GM18502 (cell line): ENCODE data around the gene CGREF1.
"Not testable (repeated sequence)": the region's sequence is repeated elsewhere in the genome, so short reads cannot be mapped to it uniquely, and the experiment has no call there.

Experiments used
- ATAC-seq: cut with Tn5 transposase; IDR thresholded peaks from one replicate; pipeline ENCODE4 v1.9.1; 2021; ENCODE audit warnings: mild to moderate bottlenecking; ENCODE audit not compliant: unreplicated experiment, poor library complexity

Gene CGREF1

DNA sequence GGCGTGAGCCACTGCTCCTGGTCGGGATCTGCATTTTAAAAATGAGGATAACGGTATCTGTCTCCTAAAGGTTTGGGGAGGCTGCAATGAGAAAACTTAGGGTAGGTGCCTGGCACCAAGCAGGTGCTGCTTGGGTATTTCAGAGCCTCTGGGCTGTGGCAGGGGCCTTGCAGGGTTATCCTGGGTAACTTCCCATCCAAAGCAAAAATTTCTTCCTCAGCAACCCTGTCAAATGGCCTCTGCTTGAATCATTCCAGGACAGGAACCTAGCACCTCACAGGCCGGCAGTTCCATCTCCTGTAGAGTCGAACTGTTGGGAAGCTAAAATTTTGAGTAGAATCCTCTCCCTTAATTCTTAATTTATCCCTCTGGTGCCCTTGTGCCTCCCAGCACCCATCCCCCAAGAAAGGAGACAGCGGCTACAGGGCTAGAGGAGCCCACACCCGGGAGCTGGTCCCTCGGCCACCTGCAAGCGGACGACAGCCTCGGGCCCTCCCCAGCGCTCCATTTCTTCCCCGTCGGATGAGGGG lies 868 bp downstream of the CGREF1 start:
- no peak for ATAC-seq

DNA sequence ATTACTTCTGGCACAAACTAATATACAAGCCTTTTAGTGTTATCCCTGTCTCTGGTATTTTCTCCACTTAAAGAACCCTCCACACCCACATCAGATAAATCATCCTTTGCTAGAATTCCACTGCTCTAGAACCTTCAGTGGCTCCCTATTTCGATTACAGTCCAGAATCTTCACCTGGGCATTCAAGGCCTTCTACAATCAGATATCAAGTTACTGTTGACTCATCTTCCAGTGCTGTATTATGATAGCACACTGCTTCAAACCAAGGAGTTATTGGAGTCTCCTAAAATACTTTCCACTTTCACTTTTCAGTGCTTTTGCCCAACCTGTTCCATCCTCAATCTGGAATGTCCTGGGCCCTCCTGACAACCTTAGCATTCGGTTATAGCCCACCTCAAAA lies 3.4 kb downstream of the CGREF1 start:
- no peak for ATAC-seq

GRCh38 chr2:27111392-27112078 lies 7.4 kb downstream of the CGREF1 start:
- not testable (repeated sequence) for ATAC-seq

DNA sequence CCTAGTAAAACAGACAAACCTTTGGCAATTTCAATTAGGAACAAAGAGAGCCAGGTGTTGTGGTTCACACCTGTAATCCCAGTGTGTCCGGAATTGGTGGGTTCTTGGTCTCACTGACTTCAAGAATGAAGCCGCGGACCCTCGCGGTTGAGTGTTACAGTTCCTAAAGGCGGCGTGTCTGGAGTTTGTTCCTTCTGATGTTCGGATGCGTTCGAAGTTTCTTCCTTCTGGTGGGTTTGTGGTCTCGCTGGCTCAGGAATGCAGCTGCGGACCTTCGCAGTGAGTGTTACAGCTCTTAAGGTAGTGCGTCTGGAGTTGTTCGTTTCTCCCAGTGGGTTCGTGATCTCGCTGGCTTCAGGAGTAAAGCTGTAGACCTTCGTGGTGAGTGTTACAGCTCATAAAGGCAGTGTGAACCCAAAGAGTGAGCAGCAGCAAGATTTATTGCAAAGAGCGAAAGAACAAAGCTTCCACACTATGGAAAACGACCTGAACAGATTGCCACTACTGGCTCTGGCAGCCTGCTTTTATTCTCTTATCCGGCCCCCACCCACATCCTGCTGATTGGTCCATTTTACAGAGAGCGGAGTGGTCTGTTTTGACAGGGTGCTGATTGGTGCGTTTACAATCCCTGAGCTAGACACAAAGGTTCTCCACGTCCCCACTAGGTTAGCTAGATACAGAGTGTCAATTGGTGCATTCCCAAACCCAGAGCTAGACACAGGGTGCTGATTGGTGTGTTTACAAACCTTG lies 8.2 kb downstream of the CGREF1 start:
- not testable (repeated sequence) for ATAC-seq

DNA sequence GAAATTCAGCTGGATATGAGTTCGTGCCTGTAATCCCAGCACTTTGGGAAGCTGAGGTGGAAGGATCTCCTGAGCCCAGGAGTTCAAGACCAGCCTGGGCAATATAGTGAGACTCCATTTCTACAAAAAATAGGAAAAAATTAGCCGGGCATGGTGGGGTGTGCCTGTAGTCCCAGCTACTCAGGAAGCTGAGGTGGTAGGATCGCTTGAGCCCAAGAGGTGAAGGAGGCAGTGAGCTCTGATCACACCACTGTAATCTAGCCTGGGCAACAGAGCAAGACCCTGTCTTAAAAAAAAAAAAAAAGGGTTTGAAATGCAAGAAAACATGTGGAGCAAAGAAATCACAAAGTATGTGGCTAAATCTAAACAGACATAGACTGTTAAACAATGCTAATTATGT lies 9.8 kb downstream of the CGREF1 start:
- ATAC-seq, result no peak

GRCh38 chr2:27108221-27108620 lies 10.7 kb downstream of the CGREF1 start:
- no peak for ATAC-seq

DNA sequence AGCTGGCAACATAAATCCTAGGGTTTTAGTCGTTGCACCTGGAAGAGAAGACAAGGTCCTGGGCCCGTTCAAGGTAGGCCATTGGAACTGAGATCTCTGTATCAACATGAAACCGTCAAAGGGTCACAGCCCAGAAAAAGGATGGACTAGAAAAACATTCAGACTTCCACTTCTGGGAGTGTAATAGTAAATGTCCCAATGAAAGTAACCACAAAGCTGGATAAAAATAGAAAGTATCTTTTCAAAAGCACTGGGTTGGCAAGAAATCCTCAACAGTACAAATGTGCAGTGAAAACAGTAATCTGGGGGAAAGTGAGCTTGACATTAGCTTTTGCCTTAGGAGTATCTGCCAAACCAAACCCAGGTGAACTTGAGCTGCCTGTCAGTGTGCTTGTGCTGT lies 12.9 kb downstream of the CGREF1 start:
- no peak for ATAC-seq

GRCh38 chr2:27102329-27102728 lies 16.6 kb downstream of the CGREF1 start:
- ATAC-seq, result no peak

GRCh38 chr2:27100036-27100435 lies 18.9 kb downstream of the CGREF1 start:
- ATAC-seq, result no peak

- no peak for ATAC-seq
These were observed 19.5 kb downstream of the CGREF1 start for GRCh38 chr2:27099334-27099955.

- ATAC-seq, result no peak
These were observed 21.6 kb downstream of the CGREF1 start for GRCh38 chr2:27097341-27097740.

- ATAC-seq, result no peak
These were observed 22.1 kb downstream of the CGREF1 start for GRCh38 chr2:27096748-27097297.

- ATAC-seq, result no peak
These were observed 22.9 kb downstream of the CGREF1 start for GRCh38 chr2:27095745-27096651.

GRCh38 chr2:27095427-27095744 lies 23.5 kb downstream of the CGREF1 start:
- ATAC-seq, result no peak

DNA sequence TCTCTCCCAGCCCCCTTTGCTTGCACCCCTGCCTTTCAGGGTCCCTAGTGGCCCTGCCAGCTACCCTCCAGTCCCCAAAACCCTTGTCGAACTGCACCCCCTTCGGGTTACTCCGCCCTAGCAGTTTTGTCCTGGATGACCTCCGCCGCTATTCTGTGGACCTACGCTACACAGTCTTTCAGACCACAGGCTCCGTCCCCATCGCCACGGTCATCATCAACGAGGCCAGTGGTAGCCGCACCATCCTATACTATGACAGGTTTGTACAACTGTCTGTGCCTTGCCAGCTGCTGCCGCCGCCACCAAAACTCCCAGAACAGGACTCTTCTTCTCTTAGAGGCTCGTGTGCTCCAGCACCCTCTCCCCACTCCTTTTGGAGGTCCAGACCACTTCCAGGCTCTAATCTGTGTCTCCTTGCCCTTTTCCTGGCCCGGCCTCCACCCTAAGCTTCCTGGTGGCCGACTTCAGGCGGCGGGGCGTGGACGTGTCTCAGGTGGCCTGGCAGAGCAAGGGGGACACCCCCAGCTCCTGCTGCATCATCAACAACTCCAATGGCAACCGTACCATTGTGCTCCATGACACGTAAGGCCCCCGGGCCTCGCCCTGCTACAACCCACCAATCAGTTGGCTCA lies 24.5 kb downstream of the CGREF1 start:
- ATAC-seq, result no peak

GRCh38 chr2:27093430-27094352 lies 25.2 kb downstream of the CGREF1 start:
- no peak for ATAC-seq

DNA sequence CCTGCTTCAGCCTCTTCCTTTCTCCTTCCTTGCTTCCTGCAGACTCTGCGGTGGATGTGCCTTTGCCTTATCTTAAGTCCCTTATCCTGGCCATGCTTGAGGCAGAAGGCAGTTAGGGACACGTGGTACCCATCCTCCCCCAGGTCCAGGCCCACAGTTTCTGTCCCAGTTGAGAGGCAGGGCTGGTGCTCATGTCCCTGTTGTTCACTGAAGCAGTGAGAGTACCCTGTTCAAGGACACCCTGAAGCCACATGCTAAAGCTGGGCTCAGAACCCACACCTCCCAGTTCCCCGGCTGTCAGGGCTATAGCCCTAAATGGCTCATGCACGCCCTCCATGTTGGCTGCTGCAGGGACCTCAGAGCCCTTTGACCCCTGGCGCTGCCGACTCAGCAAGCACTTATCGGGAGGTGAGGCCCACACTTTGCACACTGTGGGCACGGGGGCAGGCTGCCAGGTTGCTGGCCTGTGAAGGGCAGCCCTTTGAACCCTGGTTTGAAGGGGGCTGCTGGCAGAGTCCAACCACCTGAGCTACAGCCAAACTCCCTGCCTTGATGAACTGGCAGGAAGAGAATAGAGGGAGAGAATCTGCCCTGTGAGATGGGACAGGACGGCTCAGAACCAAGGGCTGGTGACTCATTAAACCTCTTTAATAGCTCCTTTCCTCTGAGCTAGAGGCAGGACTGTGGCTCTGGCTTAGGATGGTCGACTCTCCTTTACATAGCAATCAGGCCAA lies 26.1 kb downstream of the CGREF1 start:
- ATAC-seq, result no peak
